ENCODE results near the gene ADGRE1. TPM values are rescaled to one million over a fixed set of nuclear protein-coding genes. Genes with fewer than 3 reads are reported as not detected.

ADGRE1 gene
- total and polyA plus RNA-seq, 2 of the 4 experiments (the other 2 are of a cell fraction), result not detected

GRCh38 chr19:6988257-6988656 is 100.9 kb downstream of the ADGRE1 start:
- no CpG with 5 or more reads among the region's 3 CpGs for WGBS, 2 experiments (ENCODE audit: extremely low coverage in 2 of 2, insufficient read length in 1 of 2)
- CTCF ChIA-PET, result no interaction called here
- no peak for ATAC-seq (ENCODE audit: low read depth)

More at GRCh38 chr19:6988257-6988656, 100.9 kb downstream of the ADGRE1 start:
- Histone ChIP-seq H3K4me1 (ENCODE audit: control insufficient read depth, insufficient read depth, low read length) (no peaks in the 10 kb centered on the region), H4K5ac (ENCODE audit: low read depth, low read length) (no peak overlapping the region), H3K14ac (replicated peaks; ENCODE audit: low read depth, low read length) (no peak overlapping the region), H3K23ac (ENCODE audit: low read depth, low read length) (no peak overlapping the region), H3K27me3 (ENCODE audit: control insufficient read depth, insufficient read depth, low read length) (no peaks in the 10 kb centered on the region), H3K4me3 (ENCODE audit: insufficient read depth, low read depth, low read length) (no peak overlapping the region), H4K8ac (ENCODE audit: low read depth in 2 of 2, low read length in 2 of 2) (no peak overlapping the region), H2BK5ac (ENCODE audit: low read depth, low read length, poor library complexity, severe bottlenecking) (no peak overlapping the region), H3K9ac (ENCODE audit: low read depth, low read length) (no peak overlapping the region), H4K20me1 (ENCODE audit: insufficient read depth, low read length) (no peaks in the 10 kb centered on the region), H3K27ac (ENCODE audit: insufficient read depth, low read length) (no peak overlapping the region), H2AK5ac (ENCODE audit: low read depth, low read length) (no peak overlapping the region), H2BK120ac (ENCODE audit: low read depth, low read length) (no peak overlapping the region), H3K36me3 (ENCODE audit: control insufficient read depth, insufficient read depth, low read length) (no peaks in the 10 kb centered on the region), H3K4ac (ENCODE audit: low read depth, low read length) (no peak overlapping the region), H3K4me2 (ENCODE audit: low read depth, low read length) (no peak overlapping the region), H2BK15ac (ENCODE audit: low read depth, low read length) (no peak overlapping the region), H3K56ac (ENCODE audit: extremely low read depth, insufficient read depth, low read length) (no peak overlapping the region), H2BK20ac (ENCODE audit: low read depth, low read length) (no peak overlapping the region), H3K18ac (ENCODE audit: low read depth, low read length) (no peak overlapping the region), H2AFZ (replicated peaks; ENCODE audit: low read length, poor library complexity) (no peak overlapping the region), H3K79me1 (ENCODE audit: low read depth in 1 of 2, low read length in 2 of 2) (no peaks in the 10 kb centered on the region), H3K9me3 (ENCODE audit: control insufficient read depth, insufficient read depth, low read length) (peaks cover 26% of the 10 kb centered on the region), H3K9me1 (ENCODE audit: insufficient read depth, low read length) (no peaks in the 10 kb centered on the region), H4K91ac (ENCODE audit: insufficient read depth, low read depth, low read length) (no peak overlapping the region), H2AK9ac (replicated peaks; ENCODE audit: low read depth, low read length, poor library complexity) (no peak overlapping the region)
- intact Hi-C loops (cut with micrococcal nuclease) (no loop called here), dilution Hi-C loops (cut with HindIII; ENCODE audit: low sequenced_read_pairs, unreplicated experiment) (no loop called here), in situ Hi-C loops (cut with MboI; ENCODE audit: low sequenced_read_pairs) (no loop called here)
- POLR2A ChIA-PET (ENCODE audit: unreplicated experiment), result no interaction called here
- no peak for DNase-seq
- TF ChIP-seq MAZ (IDR thresholded peaks at IDR 0.05; ENCODE audit: borderline replicate concordance, low read depth, low read length) (no peak), MXI1 (IDR thresholded peaks at IDR 0.05; ENCODE audit: borderline replicate concordance, low read depth, low read length) (no peak)
- no TSS peak for BruUV-seq (replicated peaks)

Small RNAs within 50 kb of the gene (microRNA-seq; reads per million reads assigned to microRNA genes)
- gene RF00017 (ENCODE audit: insufficient read depth, insufficient read length), result not detected

Small RNAs within 50 kb of the gene (small RNA-seq; reads per million reads assigned to genes)
- 0 reads per million in 5 experiments for gene RF00017

Other genes starting within 250 kb of the ADGRE1 start
- gene TNFSF14, start 217.4 kb upstream of the ADGRE1 start, total RNA-seq (2012; rRNA removed), result not detected in 2 replicates
- not detected in 2 replicates for gene TNFSF14, start 217.4 kb upstream of the ADGRE1 start, polyA plus RNA-seq (2012; rRNA removed)
- gene C3, start 166.9 kb upstream of the ADGRE1 start, total RNA-seq (2012; rRNA removed), result 0.28 TPM in 1 of 2 replicates, not detected in the other
- gene C3, start 166.9 kb upstream of the ADGRE1 start, polyA plus RNA-seq (2012; rRNA removed), result 0.36 and 0.53 TPM in 2 replicates
- gene GPR108, start 150.0 kb upstream of the ADGRE1 start, total RNA-seq (2012; rRNA removed), result 17.5 and 28.0 TPM in 2 replicates
- 38.9 and 44.2 TPM in 2 replicates for gene GPR108, start 150.0 kb upstream of the ADGRE1 start, polyA plus RNA-seq (2012; rRNA removed)
- gene TRIP10, start 147.9 kb upstream of the ADGRE1 start, total RNA-seq (2012; rRNA removed), result 32.8 and 39.1 TPM in 2 replicates
- gene TRIP10, start 147.9 kb upstream of the ADGRE1 start, polyA plus RNA-seq (2012; rRNA removed), result 47.0 and 50.7 TPM in 2 replicates
- under 0.01 TPM in 1 of 2 replicates, not detected in the other for gene SH2D3A, start 120.1 kb upstream of the ADGRE1 start, total RNA-seq (2012; rRNA removed)
- 0.09 TPM in 2 replicates for gene SH2D3A, start 120.1 kb upstream of the ADGRE1 start, polyA plus RNA-seq (2012; rRNA removed)
- gene VAV1, start 114.9 kb upstream of the ADGRE1 start, total RNA-seq (2012; rRNA removed), result not detected in 2 replicates
- gene VAV1, start 114.9 kb upstream of the ADGRE1 start, polyA plus RNA-seq (2012; rRNA removed), result not detected in 2 replicates
- gene MBD3L2B, start 133.9 kb downstream of the ADGRE1 start, total RNA-seq (2012; rRNA removed), result not detected in 2 replicates
- gene MBD3L2B, start 133.9 kb downstream of the ADGRE1 start, polyA plus RNA-seq (2012; rRNA removed), result not detected in 2 replicates
- not detected in 2 replicates for gene MBD3L5, start 143.0 kb downstream of the ADGRE1 start, total RNA-seq (2012; rRNA removed)
- not detected in 2 replicates for gene MBD3L5, start 143.0 kb downstream of the ADGRE1 start, polyA plus RNA-seq (2012; rRNA removed)
- gene MBD3L4, start 152.6 kb downstream of the ADGRE1 start, total RNA-seq (2012; rRNA removed), result not detected in 2 replicates
- not detected in 2 replicates for gene MBD3L4, start 152.6 kb downstream of the ADGRE1 start, polyA plus RNA-seq (2012; rRNA removed)
- gene MBD3L2, start 161.7 kb downstream of the ADGRE1 start, total RNA-seq (2012; rRNA removed), result not detected in 2 replicates
- not detected in 2 replicates for gene MBD3L2, start 161.7 kb downstream of the ADGRE1 start, polyA plus RNA-seq (2012; rRNA removed)
- gene MBD3L3, start 171.1 kb downstream of the ADGRE1 start, total RNA-seq (2012; rRNA removed), result not detected in 2 replicates
- not detected in 2 replicates for gene MBD3L3, start 171.1 kb downstream of the ADGRE1 start, polyA plus RNA-seq (2012; rRNA removed)
- 16.9 and 21.1 TPM in 2 replicates for gene ZNF557, start 182.1 kb downstream of the ADGRE1 start, total RNA-seq (2012; rRNA removed)
- gene ZNF557, start 182.1 kb downstream of the ADGRE1 start, polyA plus RNA-seq (2012; rRNA removed), result 3.4 and 3.7 TPM in 2 replicates